ENCODE data around the gene GADL1. TPM values are rescaled to one million over a fixed set of nuclear protein-coding genes. Genes with fewer than 3 reads are reported as not detected.

The GADL1 gene
- total RNA-seq, 3 donors from 2014 or later, result not detected

GRCh38 chr3:30918761-30919160 lies 24.3 kb upstream of the GADL1 start:
- no peak for ATAC-seq
- no peaks in the 10 kb centered on the region for H3K4me1 ChIP-seq (ENCODE audit: low read depth)
- no peaks in the 10 kb centered on the region for H3K9me3 ChIP-seq
- no peak for DNase-seq
- no peak overlapping the region for H3K4me3 ChIP-seq
- no peak for TF ChIP-seq CTCF (IDR thresholded peaks at IDR 0.05)
- intact Hi-C loops (cut with DNase I, micrococcal nuclease), result no loop called here
- no peaks in the 10 kb centered on the region for H3K36me3 ChIP-seq (ENCODE audit: low read depth)

- intact Hi-C loops (cut with DNase I, micrococcal nuclease), result no loop called here
- H3K9me3 ChIP-seq, result no peaks in the 10 kb centered on the region
- no peak for TF ChIP-seq CTCF (IDR thresholded peaks at IDR 0.05)
- no peak for DNase-seq
- no peaks in the 10 kb centered on the region for H3K36me3 ChIP-seq (ENCODE audit: low read depth)
- ATAC-seq, result no peak
- no peaks in the 10 kb centered on the region for H3K4me1 ChIP-seq (ENCODE audit: low read depth)
- H3K4me3 ChIP-seq, result no peak overlapping the region
Observed at GRCh38 chr3:30915782-30916181, 21.3 kb upstream of the GADL1 start.

- Histone ChIP-seq H3K9me3 (no peaks in the 10 kb centered on the region), H3K4me1 (ENCODE audit: low read depth) (no peaks in the 10 kb centered on the region), H3K4me3 (no peak overlapping the region), H3K36me3 (ENCODE audit: low read depth) (no peaks in the 10 kb centered on the region)
- no peak for TF ChIP-seq CTCF (IDR thresholded peaks at IDR 0.05)
- no peak for ATAC-seq
- intact Hi-C loops (cut with DNase I, micrococcal nuclease), result no loop called here
- no peak for DNase-seq
Observed at GRCh38 chr3:30914696-30915095, 20.2 kb upstream of the GADL1 start.

GRCh38 chr3:30913176-30913575 lies 18.7 kb upstream of the GADL1 start:
- Histone ChIP-seq H3K36me3 (ENCODE audit: low read depth) (no peaks in the 10 kb centered on the region), H3K9me3 (no peaks in the 10 kb centered on the region), H3K4me3 (no peak overlapping the region), H3K4me1 (ENCODE audit: low read depth) (no peaks in the 10 kb centered on the region)
- DNase-seq (no peak), ATAC-seq (no peak)
- TF ChIP-seq CTCF (IDR thresholded peaks at IDR 0.05), result no peak
- intact Hi-C loops (cut with DNase I, micrococcal nuclease), result no loop called here

- DNase-seq (no peak), ATAC-seq (no peak)
- no peak for TF ChIP-seq CTCF (IDR thresholded peaks at IDR 0.05)
- H3K4me1 ChIP-seq (ENCODE audit: low read depth), result no peaks in the 10 kb centered on the region
- H3K4me3 ChIP-seq, result no peak overlapping the region
- H3K9me3 ChIP-seq, result no peaks in the 10 kb centered on the region
- H3K36me3 ChIP-seq (ENCODE audit: low read depth), result no peaks in the 10 kb centered on the region
- intact Hi-C loops (cut with DNase I, micrococcal nuclease), result no loop called here
Observed at GRCh38 chr3:30912301-30912700, 17.8 kb upstream of the GADL1 start.

- no peak for DNase-seq
- Histone ChIP-seq H3K36me3 (ENCODE audit: low read depth) (no peaks in the 10 kb centered on the region), H3K4me3 (no peak overlapping the region), H3K9me3 (no peaks in the 10 kb centered on the region), H3K4me1 (ENCODE audit: low read depth) (no peaks in the 10 kb centered on the region)
- intact Hi-C loops (cut with DNase I, micrococcal nuclease), result no loop called here
- ATAC-seq, result no peak
- TF ChIP-seq CTCF (IDR thresholded peaks at IDR 0.05), result no peak
Observed at GRCh38 chr3:30908456-30909037, 14.1 kb upstream of the GADL1 start.

Measured in mucosa of descending colon (tissue), 3 donors.